ENCODE measurements around the gene RBM18.

RBM18 gene

GRCh38 chr9:122205176-122205575 lies 59.5 kb downstream of the RBM18 start:
- TF ChIP-seq CTCF (IDR thresholded peaks at IDR 0.05; ENCODE audit: borderline replicate concordance, insufficient read depth, low read depth, low read length): no peak
- H3K4me3 ChIP-seq (ENCODE audit: low read depth, low read length): no peak overlapping the region

- no peak overlapping the region for H3K4me3 ChIP-seq (ENCODE audit: low read depth, low read length)
- TF ChIP-seq CTCF (IDR thresholded peaks at IDR 0.05; ENCODE audit: borderline replicate concordance, insufficient read depth, low read depth, low read length): no peak
Measured at GRCh38 chr9:122204491-122204890, 60.1 kb downstream of the RBM18 start.

- H3K4me3 ChIP-seq (ENCODE audit: low read depth, low read length): no peak overlapping the region
- no peak for TF ChIP-seq CTCF (IDR thresholded peaks at IDR 0.05; ENCODE audit: borderline replicate concordance, insufficient read depth, low read depth, low read length)
Measured at GRCh38 chr9:122204055-122204454, 60.6 kb downstream of the RBM18 start.

- no peak overlapping the region for H3K4me3 ChIP-seq (ENCODE audit: low read depth, low read length)
- no peak for TF ChIP-seq CTCF (IDR thresholded peaks at IDR 0.05; ENCODE audit: borderline replicate concordance, insufficient read depth, low read depth, low read length)
Measured at GRCh38 chr9:122202111-122202510, 62.5 kb downstream of the RBM18 start.

- no peak for TF ChIP-seq CTCF (IDR thresholded peaks at IDR 0.05; ENCODE audit: borderline replicate concordance, insufficient read depth, low read depth, low read length)
- no peak overlapping the region for H3K4me3 ChIP-seq (ENCODE audit: low read depth, low read length)
Measured at GRCh38 chr9:122201641-122202040, 63.0 kb downstream of the RBM18 start.

- TF ChIP-seq CTCF (IDR thresholded peaks at IDR 0.05; ENCODE audit: borderline replicate concordance, insufficient read depth, low read depth, low read length): no peak
- no peak overlapping the region for H3K4me3 ChIP-seq (ENCODE audit: low read depth, low read length)
Measured at GRCh38 chr9:122200960-122201595, 63.6 kb downstream of the RBM18 start.

GRCh38 chr9:122197882-122198281 lies 66.8 kb downstream of the RBM18 start:
- no peak overlapping the region for H3K4me3 ChIP-seq (ENCODE audit: low read depth, low read length)
- no peak for TF ChIP-seq CTCF (IDR thresholded peaks at IDR 0.05; ENCODE audit: borderline replicate concordance, insufficient read depth, low read depth, low read length)
